ENCODE results near the gene USP20.

DNA sequence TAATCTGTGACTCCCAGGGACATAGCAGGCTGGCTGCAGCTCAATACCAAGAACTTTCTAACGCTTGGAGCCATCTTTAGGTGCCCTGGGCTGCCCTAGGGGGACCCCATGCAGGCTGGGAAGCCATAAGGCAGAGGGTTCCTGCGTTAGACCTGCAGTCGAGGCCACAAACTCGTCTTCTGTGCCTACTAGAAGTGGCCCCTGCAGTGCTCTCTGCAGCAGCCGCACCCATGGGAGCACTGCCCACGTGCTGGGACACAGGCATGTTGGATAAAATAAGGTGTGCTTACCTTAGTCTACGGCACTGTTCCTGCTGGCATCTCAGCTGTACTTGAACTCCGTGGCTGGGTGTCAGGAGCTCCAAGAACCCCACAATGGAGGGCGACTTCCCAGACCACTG lies 22.9 kb upstream of the USP20 start:
- TF ChIP-seq JUND (IDR thresholded peaks at IDR 0.05), result no peak
- TF ChIP-seq, protein P1, sequence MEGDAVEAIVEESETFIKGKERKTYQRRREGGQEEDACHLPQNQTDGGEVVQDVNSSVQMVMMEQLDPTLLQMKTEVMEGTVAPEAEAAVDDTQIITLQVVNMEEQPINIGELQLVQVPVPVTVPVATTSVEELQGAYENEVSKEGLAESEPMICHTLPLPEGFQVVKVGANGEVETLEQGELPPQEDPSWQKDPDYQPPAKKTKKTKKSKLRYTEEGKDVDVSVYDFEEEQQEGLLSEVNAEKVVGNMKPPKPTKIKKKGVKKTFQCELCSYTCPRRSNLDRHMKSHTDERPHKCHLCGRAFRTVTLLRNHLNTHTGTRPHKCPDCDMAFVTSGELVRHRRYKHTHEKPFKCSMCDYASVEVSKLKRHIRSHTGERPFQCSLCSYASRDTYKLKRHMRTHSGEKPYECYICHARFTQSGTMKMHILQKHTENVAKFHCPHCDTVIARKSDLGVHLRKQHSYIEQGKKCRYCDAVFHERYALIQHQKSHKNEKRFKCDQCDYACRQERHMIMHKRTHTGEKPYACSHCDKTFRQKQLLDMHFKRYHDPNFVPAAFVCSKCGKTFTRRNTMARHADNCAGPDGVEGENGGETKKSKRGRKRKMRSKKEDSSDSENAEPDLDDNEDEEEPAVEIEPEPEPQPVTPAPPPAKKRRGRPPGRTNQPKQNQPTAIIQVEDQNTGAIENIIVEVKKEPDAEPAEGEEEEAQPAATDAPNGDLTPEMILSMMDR (IDR thresholded peaks at IDR 0.05 in 2 of 3, conservative IDR thresholded peaks at IDR 0.05 in 1 of 3; ENCODE audit: borderline replicate concordance in 1 of 3, insufficient read depth in 1 of 3, low read depth in 2 of 3, low read length in 2 of 3), result no peak
- TF ChIP-seq, protein P2, sequence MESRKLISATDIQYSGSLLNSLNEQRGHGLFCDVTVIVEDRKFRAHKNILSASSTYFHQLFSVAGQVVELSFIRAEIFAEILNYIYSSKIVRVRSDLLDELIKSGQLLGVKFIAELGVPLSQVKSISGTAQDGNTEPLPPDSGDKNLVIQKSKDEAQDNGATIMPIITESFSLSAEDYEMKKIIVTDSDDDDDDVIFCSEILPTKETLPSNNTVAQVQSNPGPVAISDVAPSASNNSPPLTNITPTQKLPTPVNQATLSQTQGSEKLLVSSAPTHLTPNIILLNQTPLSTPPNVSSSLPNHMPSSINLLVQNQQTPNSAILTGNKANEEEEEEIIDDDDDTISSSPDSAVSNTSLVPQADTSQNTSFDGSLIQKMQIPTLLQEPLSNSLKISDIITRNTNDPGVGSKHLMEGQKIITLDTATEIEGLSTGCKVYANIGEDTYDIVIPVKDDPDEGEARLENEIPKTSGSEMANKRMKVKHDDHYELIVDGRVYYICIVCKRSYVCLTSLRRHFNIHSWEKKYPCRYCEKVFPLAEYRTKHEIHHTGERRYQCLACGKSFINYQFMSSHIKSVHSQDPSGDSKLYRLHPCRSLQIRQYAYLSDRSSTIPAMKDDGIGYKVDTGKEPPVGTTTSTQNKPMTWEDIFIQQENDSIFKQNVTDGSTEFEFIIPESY (IDR thresholded peaks at IDR 0.05; ENCODE audit: extremely low read depth, insufficient replicate concordance, low read length), result no peak
- TF ChIP-seq SP1 (IDR thresholded peaks at IDR 0.05; ENCODE audit: low read depth), result no peak
- TF ChIP-seq, protein P3, sequence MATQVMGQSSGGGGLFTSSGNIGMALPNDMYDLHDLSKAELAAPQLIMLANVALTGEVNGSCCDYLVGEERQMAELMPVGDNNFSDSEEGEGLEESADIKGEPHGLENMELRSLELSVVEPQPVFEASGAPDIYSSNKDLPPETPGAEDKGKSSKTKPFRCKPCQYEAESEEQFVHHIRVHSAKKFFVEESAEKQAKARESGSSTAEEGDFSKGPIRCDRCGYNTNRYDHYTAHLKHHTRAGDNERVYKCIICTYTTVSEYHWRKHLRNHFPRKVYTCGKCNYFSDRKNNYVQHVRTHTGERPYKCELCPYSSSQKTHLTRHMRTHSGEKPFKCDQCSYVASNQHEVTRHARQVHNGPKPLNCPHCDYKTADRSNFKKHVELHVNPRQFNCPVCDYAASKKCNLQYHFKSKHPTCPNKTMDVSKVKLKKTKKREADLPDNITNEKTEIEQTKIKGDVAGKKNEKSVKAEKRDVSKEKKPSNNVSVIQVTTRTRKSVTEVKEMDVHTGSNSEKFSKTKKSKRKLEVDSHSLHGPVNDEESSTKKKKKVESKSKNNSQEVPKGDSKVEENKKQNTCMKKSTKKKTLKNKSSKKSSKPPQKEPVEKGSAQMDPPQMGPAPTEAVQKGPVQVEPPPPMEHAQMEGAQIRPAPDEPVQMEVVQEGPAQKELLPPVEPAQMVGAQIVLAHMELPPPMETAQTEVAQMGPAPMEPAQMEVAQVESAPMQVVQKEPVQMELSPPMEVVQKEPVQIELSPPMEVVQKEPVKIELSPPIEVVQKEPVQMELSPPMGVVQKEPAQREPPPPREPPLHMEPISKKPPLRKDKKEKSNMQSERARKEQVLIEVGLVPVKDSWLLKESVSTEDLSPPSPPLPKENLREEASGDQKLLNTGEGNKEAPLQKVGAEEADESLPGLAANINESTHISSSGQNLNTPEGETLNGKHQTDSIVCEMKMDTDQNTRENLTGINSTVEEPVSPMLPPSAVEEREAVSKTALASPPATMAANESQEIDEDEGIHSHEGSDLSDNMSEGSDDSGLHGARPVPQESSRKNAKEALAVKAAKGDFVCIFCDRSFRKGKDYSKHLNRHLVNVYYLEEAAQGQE (IDR thresholded peaks at IDR 0.05; ENCODE audit: low read depth), result no peak

All from HCT116 (cell line).